Neuronal stem cell (in vitro differentiated cells): ENCODE data around the gene MAST3.

Source experiments
- DNase-seq: peaks from one replicate; pipeline ENCODE4 v3.0.0-alpha.2; 2013; ENCODE audit warnings: low spot score
- H2AFZ ChIP-seq: one replicate; pipeline ENCODE4 v1.6.1; 2013; ENCODE audit warnings: mild to moderate bottlenecking, low read length, inconsistent platforms
- H2AK5ac ChIP-seq: 2 replicates; pipeline ENCODE4 v1.6.1; 2013; ENCODE audit warnings: low read depth, mild to moderate bottlenecking, inconsistent platforms, low read length, moderate library complexity, mixed read lengths
- H2BK120ac ChIP-seq: 2 replicates; pipeline ENCODE4 v1.6.1; 2013; ENCODE audit warnings: low read depth, mild to moderate bottlenecking, inconsistent platforms, low read length, moderate library complexity, mixed read lengths
- H2BK12ac ChIP-seq: one replicate; pipeline ENCODE4 v1.6.1; 2013; ENCODE audit warnings: low read length, inconsistent platforms
- H2BK15ac ChIP-seq: 2 replicates; pipeline ENCODE4 v1.6.1; 2013; ENCODE audit warnings: mild to moderate bottlenecking, low read length, inconsistent platforms, mixed read lengths
- H2BK5ac ChIP-seq: one replicate; pipeline ENCODE4 v1.6.1; 2013; ENCODE audit warnings: inconsistent platforms, mild to moderate bottlenecking, low read length, moderate library complexity
- H3K14ac ChIP-seq: one replicate; pipeline ENCODE4 v1.6.1; 2013; ENCODE audit warnings: low read length, inconsistent platforms
- H3K18ac ChIP-seq: 2 replicates; pipeline ENCODE4 v1.6.1; 2013; ENCODE audit warnings: low read length, inconsistent platforms
- H3K23ac ChIP-seq: 2 replicates; pipeline ENCODE4 v1.6.1; 2013; ENCODE audit warnings: low read depth, mild to moderate bottlenecking, mixed read lengths, low read length, inconsistent platforms; ENCODE audit not compliant: poor library complexity
- H3K27ac ChIP-seq: replicated peaks from 3 replicates; pipeline ENCODE4 v1.5.1; 2013; ENCODE audit warnings: low read length, inconsistent platforms
- H3K27me3 ChIP-seq, 3 experiments: 2 replicates each; pipeline ENCODE4 v1.6.1; 2013; ENCODE audit warnings: low read length in 3 of 3, mild to moderate bottlenecking in 2 of 3, inconsistent platforms in 1 of 3, low read depth in 1 of 3, mixed read lengths in 1 of 3, moderate library complexity in 1 of 3; ENCODE audit not compliant: control insufficient read depth in 3 of 3, insufficient read depth in 3 of 3
- H3K36me3 ChIP-seq, 2 donors: replicated peaks in 1 of 2; 2 replicates each; pipeline ENCODE4 v1.6.1; 2013; ENCODE audit warnings: low read length in 2 of 2; ENCODE audit not compliant: control insufficient read depth in 2 of 2, insufficient read depth in 2 of 2
- H3K4ac ChIP-seq: 2 replicates; pipeline ENCODE4 v1.6.1; 2013; ENCODE audit warnings: inconsistent platforms, mild to moderate bottlenecking, low read length, moderate library complexity
- H3K4me1 ChIP-seq, 2 donors: 1 replicate in 1 of 2; 2 replicates in 1 of 2; pipeline ENCODE4 v1.6.1; 2013; ENCODE audit warnings: low read length in 2 of 2, low read depth in 1 of 2; ENCODE audit not compliant: control insufficient read depth in 2 of 2, insufficient read depth in 1 of 2
- H3K4me2 ChIP-seq: one replicate; pipeline ENCODE4 v1.6.1; 2013; ENCODE audit warnings: mild to moderate bottlenecking, low read length, inconsistent platforms; ENCODE audit not compliant: insufficient read depth, poor library complexity, severe bottlenecking
- H3K4me3 ChIP-seq, 2 donors: 2 replicates each; pipeline ENCODE4 v1.5.1; 2013; ENCODE audit warnings: low read length in 2 of 2, mild to moderate bottlenecking in 2 of 2, inconsistent platforms in 1 of 2, moderate library complexity in 1 of 2
- H3K79me1 ChIP-seq: one replicate; pipeline ENCODE4 v1.6.1; 2013; ENCODE audit warnings: low read depth, mild to moderate bottlenecking, inconsistent platforms, low read length, moderate library complexity
- H3K9ac ChIP-seq: one replicate; pipeline ENCODE4 v1.6.1; 2013; ENCODE audit warnings: mild to moderate bottlenecking, low read depth, low read length, inconsistent platforms; ENCODE audit not compliant: poor library complexity
- H3K9me3 ChIP-seq, 2 donors: replicated peaks in 1 of 2; 2 replicates each; pipeline versions ENCODE3 to v1.6.1; 2013; ENCODE audit warnings: low read length in 2 of 2, mild to moderate bottlenecking in 2 of 2, inconsistent platforms in 1 of 2, low read depth in 1 of 2, mixed read lengths in 1 of 2, moderate library complexity in 1 of 2; ENCODE audit not compliant: control insufficient read depth in 2 of 2, insufficient read depth in 1 of 2
- H4K8ac ChIP-seq: one replicate; pipeline ENCODE4 v1.6.1; 2013; ENCODE audit warnings: low read depth, mild to moderate bottlenecking, inconsistent platforms, low read length, moderate library complexity
- H4K91ac ChIP-seq: one replicate; pipeline ENCODE4 v1.6.1; 2013; ENCODE audit warnings: low read length, low read depth, mild to moderate bottlenecking, inconsistent platforms; ENCODE audit not compliant: poor library complexity
- WGBS, 2 donors: extraction: QIAGEN DNeasy Blood & Tissue Kit; methylation state at CpG; one replicate each; pipeline ENCODE4 v1.1.7; 2013; ENCODE audit warnings: missing lambda C conversion rate in 2 of 2, mixed read lengths in 1 of 2; ENCODE audit not compliant: insufficient read length in 2 of 2, insufficient replicate concordance in 1 of 2; ENCODE audit errors: extremely low coverage in 2 of 2; 5-methylcytosine and 5-hydroxymethylcytosine counted together

MAST3 gene

DNA sequence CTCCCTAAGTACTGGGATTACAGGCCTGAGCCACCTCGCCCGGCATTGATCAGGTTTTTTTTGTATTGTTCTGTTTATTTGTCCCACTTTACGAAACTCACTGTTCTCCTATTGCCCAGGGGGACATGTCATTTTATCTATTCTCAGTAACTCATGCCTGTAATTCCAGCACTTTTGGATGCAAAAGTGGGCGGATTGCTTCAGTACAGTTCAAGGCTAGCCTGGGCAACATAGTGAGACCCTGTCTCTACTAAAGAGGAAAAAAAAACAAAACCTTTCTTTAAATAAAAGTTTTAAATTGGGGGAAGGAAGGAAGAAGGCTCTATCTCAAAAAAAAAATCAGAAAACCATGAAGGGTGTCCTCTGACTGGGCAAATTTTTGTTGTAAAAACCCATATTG is 92.7 kb downstream of the MAST3 start:
- Histone ChIP-seq H3K27ac (no peak overlapping the region), H3K4me2 (no peak overlapping the region), H2BK15ac (no peak overlapping the region), H3K23ac (no peak overlapping the region), H3K79me1 (no peaks in the 10 kb centered on the region), H3K27me3 (no peaks in the 10 kb centered on the region), H3K4me1 (peaks cover 7 to 14% of the 10 kb centered on the region in 2 donors), H3K14ac (no peak overlapping the region), H3K18ac (no peak overlapping the region), H3K9ac (no peak overlapping the region), H4K91ac (no peak overlapping the region), H2BK5ac (no peak overlapping the region), H3K36me3 (peaks cover 0 to 4% of the 10 kb centered on the region in 2 donors), H3K4ac (no peak overlapping the region), H2AK5ac (no peak overlapping the region), H4K8ac (no peak overlapping the region), H2AFZ (no peak overlapping the region), H2BK120ac (no peak overlapping the region), H2BK12ac (no peak overlapping the region), H3K4me3 (no peak overlapping the region), H3K9me3 (no peaks in the 10 kb centered on the region)
- DNase-seq, result no peak
- WGBS, 2 donors, result no CpG with 5 or more reads among the region's 4 CpGs

DNA sequence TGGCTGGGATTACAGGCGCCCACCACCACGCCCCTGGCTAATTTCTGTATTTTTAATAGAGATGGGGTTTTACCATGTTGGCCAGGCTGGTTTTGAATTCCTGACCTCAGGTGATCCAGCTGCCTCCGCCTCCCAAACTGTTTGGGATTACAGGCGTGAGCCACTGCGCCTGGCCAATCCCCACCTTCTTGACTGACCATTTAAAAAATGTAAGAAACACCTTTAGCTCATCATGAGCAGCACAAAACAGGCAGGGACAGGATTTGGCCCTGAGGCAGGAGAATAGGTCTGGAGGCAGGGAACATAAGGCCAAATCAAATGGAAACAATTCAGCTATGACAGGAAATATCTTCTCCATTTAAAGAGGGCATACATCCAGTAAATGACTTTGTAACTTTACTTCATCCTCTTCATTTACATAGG is 94.1 kb downstream of the MAST3 start:
- no peak overlapping the region for H2BK120ac ChIP-seq
- no peak overlapping the region for H2AK5ac ChIP-seq
- H3K36me3 ChIP-seq, result peaks cover 8 to 15% of the 10 kb centered on the region in 2 donors
- no peak overlapping the region for H3K18ac ChIP-seq
- no peaks in the 10 kb centered on the region for H3K9me3 ChIP-seq
- peak overlapping the region; percentile 55 for H2AFZ ChIP-seq
- no peak overlapping the region for H2BK5ac ChIP-seq
- H3K4ac ChIP-seq, result no peak overlapping the region
- H3K4me3 ChIP-seq, result no peak overlapping the region
- no peak for DNase-seq
- no peak overlapping the region for H4K8ac ChIP-seq
- H3K79me1 ChIP-seq, result no peaks in the 10 kb centered on the region
- peaks cover 7 to 14% of the 10 kb centered on the region in 2 donors for H3K4me1 ChIP-seq
- no peak overlapping the region for H3K23ac ChIP-seq
- H3K27me3 ChIP-seq, result no peaks in the 10 kb centered on the region
- no peak overlapping the region for H4K91ac ChIP-seq
- no peak overlapping the region for H3K27ac ChIP-seq
- H3K9ac ChIP-seq, result no peak overlapping the region
- WGBS, 2 donors, result no CpG with 5 or more reads among the region's 5 CpGs
- no peak overlapping the region for H3K4me2 ChIP-seq
- no peak overlapping the region for H2BK12ac ChIP-seq
- no peak overlapping the region for H2BK15ac ChIP-seq
- H3K14ac ChIP-seq, result no peak overlapping the region

DNA sequence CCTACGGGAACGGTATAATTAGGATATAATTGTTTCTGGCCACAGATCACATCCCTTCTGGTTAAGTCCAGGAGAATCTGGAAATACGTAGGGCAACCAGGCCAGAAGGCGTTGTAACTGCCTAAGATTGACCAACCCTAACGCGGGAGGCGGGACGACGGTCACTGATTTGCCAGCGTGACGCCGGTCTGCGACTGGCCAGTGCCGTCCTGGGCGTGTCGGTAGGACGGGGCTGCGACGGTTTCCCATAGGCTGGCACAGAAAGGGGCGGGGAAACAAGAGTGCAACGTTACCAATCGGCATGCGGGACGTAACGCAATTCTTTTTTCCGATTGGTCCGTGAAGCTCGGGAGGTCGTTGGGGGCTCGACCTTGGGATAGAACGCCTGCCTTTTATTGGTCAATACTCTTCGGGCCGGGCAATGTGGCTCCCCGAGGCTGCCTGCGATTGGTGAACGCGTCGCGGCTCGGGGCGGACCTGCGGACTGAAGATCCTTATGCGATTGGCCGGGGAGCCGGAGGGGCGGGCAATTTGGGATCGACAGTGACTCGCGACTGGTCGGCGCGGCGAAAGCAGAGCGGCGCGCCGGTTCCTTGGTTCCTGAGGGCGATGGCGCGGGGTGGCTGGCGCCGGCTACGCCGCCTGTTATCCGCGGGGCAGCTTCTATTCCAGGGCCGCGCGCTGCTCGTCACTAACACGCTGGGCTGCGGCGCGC is 95.3 kb downstream of the MAST3 start, which contains the start of gene MPV17L2:
MPV17L2 (plus strand) TSS at position 546 of the 715 bp plus-strand sequence; CDS start at position 610, 64 bp downstream.
- WGBS, 2 donors, result no CpG with 5 or more reads among the region's 74 CpGs
- Histone ChIP-seq H2BK5ac (no peak within 1 kb of the TSS), H2BK12ac (no peak within 1 kb of the TSS), H3K79me1 (no peaks in the 10 kb centered on the region), H2AFZ (peak within 1 kb of the TSS; percentile 86), H3K27me3 (no peaks in the 10 kb centered on the region), H3K23ac (peak within 1 kb of the TSS; percentile 27), H3K4me2 (peak within 1 kb of the TSS; percentile 66), H3K9ac (peak within 1 kb of the TSS; percentile 98), H3K14ac (no peak within 1 kb of the TSS), H3K4ac (no peak within 1 kb of the TSS), H3K4me1 (peaks cover 7 to 14% of the 10 kb centered on the region in 2 donors), H4K8ac (no peak within 1 kb of the TSS), H3K18ac (peak within 1 kb of the TSS; percentile 90), H3K9me3 (no peaks in the 10 kb centered on the region), H3K27ac (peak within 1 kb of the TSS; percentile 54), H3K36me3 (peaks cover 8 to 20% of the 10 kb centered on the region in 2 donors), H2AK5ac (peak within 1 kb of the TSS; percentile 40), H2BK120ac (peak within 1 kb of the TSS; percentile 61), H3K4me3 (peak within 1 kb of the TSS; percentile 75 to 94), H2BK15ac (peak within 1 kb of the TSS; percentile 89), H4K91ac (no peak within 1 kb of the TSS)
- peak; percentile 99 for DNase-seq

DNA sequence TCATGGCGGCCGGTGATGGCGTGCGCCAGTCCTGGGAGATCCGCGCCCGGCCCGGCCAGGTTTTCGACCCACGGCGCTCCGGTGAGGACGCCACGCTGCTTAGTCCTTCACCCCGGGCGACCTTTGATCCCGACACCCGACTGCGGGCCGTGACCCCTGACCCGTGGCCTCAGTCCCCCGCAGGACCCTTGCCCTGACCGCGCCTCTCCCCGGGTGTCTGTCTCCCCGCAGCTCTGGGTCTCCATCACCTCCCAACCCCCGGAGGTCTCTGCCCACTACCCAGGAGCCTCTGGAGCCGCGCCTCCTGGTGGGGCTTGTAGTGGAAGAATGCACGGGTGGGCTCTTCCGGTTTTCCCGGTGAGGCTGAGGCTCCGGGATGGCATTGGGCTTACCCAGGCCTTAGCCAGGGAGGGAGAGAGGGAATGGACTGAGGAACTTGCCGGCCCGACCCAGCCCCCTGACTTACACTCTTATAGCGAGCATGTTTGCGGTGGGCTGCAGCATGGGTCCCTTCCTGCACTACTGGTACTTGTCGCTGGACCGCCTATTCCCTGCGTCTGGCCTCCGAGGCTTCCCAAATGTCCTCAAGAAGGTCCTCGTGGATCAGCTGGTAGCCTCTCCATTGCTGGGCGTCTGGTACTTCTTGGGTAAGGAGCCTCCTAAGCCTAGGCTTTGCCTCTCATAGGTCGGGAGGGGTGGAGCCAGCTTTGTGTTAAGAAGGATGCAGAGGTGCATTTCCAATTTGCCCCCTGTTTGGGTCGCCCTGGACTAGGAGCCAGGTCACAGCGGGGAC is 96.0 kb downstream of the MAST3 start:
- H3K9me3 ChIP-seq, result no peaks in the 10 kb centered on the region
- peak overlapping the region; percentile 66 for H3K4me2 ChIP-seq
- H2BK15ac ChIP-seq, result peak overlapping the region; percentile 89
- peak overlapping the region; percentile 98 for H3K9ac ChIP-seq
- no peak for DNase-seq
- peaks cover 8 to 27% of the 10 kb centered on the region in 2 donors for H3K36me3 ChIP-seq
- no peak overlapping the region for H4K91ac ChIP-seq
- no peak overlapping the region for H3K14ac ChIP-seq
- H3K4ac ChIP-seq, result no peak overlapping the region
- no peak overlapping the region for H2BK12ac ChIP-seq
- H2AK5ac ChIP-seq, result peak overlapping the region; percentile 40
- no peak overlapping the region for H2BK5ac ChIP-seq
- peak overlapping the region; percentile 54 for H3K27ac ChIP-seq
- H3K23ac ChIP-seq, result peak overlapping the region; percentile 27
- peak overlapping the region; percentile 90 for H3K18ac ChIP-seq
- peaks cover 7 to 14% of the 10 kb centered on the region in 2 donors for H3K4me1 ChIP-seq
- no peak overlapping the region for H4K8ac ChIP-seq
- no peaks in the 10 kb centered on the region for H3K27me3 ChIP-seq
- peaks cover under 1% of the 10 kb centered on the region for H3K79me1 ChIP-seq
- H2BK120ac ChIP-seq, result peak overlapping the region; percentile 61
- peak overlapping the region; percentile 75 to 94 for H3K4me3 ChIP-seq
- peak overlapping the region; percentile 86 for H2AFZ ChIP-seq
- WGBS, 2 donors, result no CpG with 5 or more reads among the region's 46 CpGs
